Adrenal gland (tissue), 5 donors: ENCODE data around the gene MRGPRX1.

Experiments used
- POLR2A ChIP-seq, 2 donors: fragments of 450-650 bp; IDR thresholded peaks; one replicate each; pipeline ENCODE4 v1.6.1; 2017; ENCODE audit warnings: antibody characterized with exemption in 2 of 2, mild to moderate bottlenecking in 2 of 2, moderate library complexity in 1 of 2
- TF ChIP-seq, protein P1 (sequence below), 6 experiments: fragments of 450-650 bp in 4 of 6; fragments of 200-600 bp in 2 of 6; sonication (generic) in 1 of 6; IDR thresholded peaks; 1 replicate in 5 of 6; 2 replicates in 1 of 6; pipeline versions ENCODE4 v1.5.1 to v1.8.0; 2016 to 2021; ENCODE audit warnings: antibody characterized with exemption in 6 of 6, mild to moderate bottlenecking in 2 of 6, moderate library complexity in 1 of 6
- donor health status: DM: no; HTN: no; CAD: no.

DNA sequence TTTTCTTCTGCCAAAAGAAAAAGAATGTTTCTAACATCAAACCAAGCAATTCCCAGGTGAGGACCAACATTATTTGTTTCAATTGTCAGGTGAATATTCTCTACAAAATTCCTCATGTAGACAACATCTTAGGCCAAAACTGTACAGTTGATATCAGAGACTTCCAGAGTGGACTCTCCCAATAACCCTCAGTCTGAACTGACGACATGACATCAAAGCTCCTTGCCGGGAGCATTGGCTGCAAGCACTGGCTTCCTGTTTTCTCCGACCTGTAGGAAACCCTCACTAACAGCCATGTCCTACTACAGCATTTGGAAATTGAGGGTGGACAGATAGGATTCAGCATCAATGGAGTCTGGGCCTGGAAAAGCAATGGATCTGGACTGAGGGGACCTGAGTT lies 30.5 kb upstream of the MRGPRX1 start:
- TF ChIP-seq, protein P1, sequence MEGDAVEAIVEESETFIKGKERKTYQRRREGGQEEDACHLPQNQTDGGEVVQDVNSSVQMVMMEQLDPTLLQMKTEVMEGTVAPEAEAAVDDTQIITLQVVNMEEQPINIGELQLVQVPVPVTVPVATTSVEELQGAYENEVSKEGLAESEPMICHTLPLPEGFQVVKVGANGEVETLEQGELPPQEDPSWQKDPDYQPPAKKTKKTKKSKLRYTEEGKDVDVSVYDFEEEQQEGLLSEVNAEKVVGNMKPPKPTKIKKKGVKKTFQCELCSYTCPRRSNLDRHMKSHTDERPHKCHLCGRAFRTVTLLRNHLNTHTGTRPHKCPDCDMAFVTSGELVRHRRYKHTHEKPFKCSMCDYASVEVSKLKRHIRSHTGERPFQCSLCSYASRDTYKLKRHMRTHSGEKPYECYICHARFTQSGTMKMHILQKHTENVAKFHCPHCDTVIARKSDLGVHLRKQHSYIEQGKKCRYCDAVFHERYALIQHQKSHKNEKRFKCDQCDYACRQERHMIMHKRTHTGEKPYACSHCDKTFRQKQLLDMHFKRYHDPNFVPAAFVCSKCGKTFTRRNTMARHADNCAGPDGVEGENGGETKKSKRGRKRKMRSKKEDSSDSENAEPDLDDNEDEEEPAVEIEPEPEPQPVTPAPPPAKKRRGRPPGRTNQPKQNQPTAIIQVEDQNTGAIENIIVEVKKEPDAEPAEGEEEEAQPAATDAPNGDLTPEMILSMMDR (IDR thresholded peaks at IDR 0.05) = no peak
- no peak for TF ChIP-seq POLR2A (IDR thresholded peaks at IDR 0.05)
